HG03342 (cell line): Measurements from ENCODE around the gene ZNF92.
"Not testable (repeated sequence)": the region's sequence is repeated elsewhere in the genome, so short reads cannot be mapped to it uniquely, and the experiment has no call there.

Experiments used
- ATAC-seq: cut with Tn5 transposase; IDR thresholded peaks from one replicate; pipeline ENCODE4 v1.9.1; 2021; ENCODE audit warnings: mild to moderate bottlenecking, moderate library complexity; ENCODE audit not compliant: unreplicated experiment

The ZNF92 gene

DNA sequence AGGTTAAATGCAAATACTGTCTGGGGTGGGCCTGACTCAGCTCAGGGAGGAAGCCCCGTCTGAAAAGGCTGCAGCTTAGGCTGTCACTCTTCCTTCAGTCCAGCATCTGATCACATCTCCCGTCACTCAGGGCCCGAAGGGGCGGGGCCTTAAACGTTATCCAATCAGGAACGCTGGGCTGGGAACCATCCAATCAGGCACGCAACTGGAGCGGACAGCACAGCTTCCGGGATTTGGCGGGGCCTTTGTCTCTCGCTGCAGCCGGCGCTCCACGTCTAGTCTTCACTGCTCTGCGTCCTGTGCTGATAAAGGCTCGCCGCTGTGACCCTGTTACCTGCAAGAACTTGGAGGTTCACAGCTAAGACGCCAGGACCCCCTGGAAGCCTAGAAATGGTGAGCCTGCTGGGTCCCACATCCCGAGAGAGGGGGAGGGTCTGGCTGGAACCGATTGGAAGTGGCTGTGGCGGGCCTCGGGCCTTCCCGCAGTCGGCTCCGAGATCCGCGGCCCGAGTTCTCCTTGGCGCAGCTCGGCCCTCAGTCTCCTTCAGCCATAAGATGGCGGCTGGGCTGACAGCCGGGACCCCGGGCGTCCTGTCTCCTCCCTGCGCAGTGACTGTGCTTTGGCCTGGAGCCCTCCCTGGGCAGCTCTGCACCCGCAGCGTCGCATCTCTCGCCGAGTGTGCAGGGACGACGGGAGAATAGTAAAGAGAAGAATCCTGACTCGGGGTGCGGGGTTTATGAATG is at the start of gene ZNF92:
ZNF92 (plus strand) TSS at position 248 of the 744 bp plus-strand sequence; CDS start at position 391, 143 bp downstream.
- peak; percentile 100 for ATAC-seq

DNA sequence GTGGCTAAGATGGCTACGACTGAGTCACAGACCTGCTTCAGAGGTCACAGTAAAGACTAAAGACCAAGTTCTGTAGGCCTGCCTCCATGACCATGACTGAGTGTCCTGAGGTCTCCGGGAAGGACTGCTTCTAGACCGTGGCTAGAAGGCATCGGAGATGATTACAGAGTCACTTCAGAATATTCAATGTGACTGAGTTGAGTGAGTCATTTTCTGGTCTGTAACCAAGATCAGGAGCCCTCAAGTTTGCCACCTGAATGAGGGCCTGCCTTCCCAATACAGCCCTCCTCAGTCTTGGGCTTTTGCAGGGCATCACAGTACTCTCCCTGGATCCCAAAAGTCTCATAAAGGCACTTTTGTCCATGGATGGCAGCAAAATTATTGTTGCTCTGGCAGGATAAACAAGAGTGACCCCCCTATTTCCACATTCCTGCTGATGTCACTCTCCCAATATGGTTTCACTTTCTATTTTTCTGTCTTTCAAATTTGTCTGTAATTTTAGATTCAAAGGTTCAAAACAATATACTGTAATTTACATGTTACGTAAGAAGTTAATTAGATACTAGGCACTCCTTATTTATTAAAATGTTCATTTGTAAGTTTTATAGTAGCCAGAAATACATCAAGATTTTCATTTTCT is 47.7 kb upstream of the ZNF92 start:
- ATAC-seq: no peak

DNA sequence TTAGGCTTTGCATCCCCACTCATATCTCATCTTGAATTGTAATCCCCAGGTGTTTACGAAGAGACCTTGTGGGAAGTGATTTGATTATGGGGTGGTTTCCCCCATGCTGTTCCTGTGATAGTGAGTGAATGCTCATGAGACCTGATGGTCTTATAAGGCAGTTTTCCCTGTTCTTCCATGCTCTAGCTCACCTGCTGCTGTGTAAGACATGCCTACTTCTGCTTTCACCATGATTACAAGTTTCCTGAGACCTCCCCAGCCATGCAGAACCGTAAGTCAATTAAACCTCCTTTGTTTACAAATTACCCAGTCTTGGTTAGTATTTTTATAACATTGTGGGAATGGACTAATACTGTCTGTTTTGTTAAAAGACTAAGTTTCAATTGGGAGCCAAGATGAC is 35.3 kb upstream of the ZNF92 start:
- peak; percentile 56 for ATAC-seq

DNA sequence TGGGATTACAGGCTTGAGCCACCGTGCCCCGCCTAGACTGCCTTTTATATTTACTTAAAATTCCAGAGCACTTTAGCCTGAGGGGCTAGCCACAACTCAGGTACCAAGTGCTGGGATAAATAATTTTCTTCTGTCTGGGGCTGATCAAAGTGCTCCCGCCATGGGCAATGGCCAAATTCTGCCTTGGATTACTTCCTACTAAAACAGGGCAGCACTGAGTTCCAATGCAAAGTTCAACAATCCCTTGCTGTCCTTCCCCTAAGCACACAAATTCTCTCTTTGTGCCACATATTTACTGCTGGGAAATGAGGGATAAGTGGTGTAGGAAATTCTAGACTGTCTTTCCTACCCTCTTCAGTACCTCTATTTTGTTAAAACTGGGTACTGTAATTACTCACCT is 34.4 kb upstream of the ZNF92 start:
- ATAC-seq: no peak

DNA sequence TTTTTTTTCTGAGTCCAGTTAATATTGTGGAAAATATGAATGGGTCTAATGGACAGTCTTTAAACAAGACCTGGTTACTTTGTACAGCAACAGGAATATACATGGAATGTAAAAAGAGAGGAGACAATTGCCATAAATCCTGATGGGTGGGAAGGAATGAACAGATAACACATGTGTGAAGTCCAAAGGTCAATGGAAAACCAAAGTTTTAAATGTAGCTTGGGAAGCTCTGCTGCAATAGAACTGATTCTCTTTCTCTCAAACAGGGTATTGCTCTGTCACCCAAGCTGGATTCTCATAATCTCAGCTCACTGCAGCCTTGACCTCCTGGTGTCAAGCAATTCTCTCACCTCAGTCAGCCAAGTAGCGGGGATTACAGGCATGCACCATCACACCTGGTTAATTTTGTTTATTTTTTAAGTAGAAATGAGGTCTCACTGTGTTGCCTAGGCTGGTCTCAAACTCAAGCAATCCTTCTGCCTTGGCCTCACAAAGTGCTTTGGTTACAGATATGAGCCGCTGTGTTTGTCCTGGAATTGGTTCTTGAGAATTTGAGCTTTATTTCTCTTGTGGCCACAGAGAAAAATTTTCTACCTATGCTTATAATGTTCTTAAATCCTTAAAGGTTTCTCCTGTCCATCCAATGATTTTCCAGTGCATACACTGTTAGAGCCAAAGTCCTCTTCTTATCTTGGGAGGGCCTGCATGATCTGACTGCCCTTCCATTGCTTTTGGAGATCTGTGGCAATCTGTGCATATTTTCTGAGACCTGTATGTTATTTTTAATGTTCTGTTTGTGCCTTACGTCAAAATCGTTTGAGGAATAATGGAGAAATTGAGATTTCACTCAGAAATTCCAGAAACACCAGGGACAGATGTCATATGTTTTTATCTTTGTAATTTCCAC is 30.7 kb upstream of the ZNF92 start:
- no peak for ATAC-seq

DNA sequence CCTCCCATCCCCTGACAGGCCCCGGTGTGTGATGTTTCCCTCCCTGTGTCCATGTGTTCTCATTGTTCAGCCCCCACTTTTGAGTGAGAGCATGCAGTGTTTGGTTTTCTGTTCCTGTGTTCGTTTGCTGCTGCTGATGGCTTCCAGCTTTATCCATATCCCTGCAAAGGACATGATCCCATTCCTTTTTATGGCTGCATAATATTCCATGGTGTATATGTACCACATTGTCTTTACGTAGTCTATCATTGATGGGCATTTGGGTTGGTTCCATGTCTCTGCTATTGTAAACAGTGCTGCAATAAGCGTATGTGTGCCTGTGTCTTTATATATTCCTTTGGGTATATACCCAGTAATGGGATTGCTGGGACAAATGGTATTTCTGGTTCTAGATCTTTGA is 29.1 kb upstream of the ZNF92 start:
- not testable (repeated sequence) for ATAC-seq

DNA sequence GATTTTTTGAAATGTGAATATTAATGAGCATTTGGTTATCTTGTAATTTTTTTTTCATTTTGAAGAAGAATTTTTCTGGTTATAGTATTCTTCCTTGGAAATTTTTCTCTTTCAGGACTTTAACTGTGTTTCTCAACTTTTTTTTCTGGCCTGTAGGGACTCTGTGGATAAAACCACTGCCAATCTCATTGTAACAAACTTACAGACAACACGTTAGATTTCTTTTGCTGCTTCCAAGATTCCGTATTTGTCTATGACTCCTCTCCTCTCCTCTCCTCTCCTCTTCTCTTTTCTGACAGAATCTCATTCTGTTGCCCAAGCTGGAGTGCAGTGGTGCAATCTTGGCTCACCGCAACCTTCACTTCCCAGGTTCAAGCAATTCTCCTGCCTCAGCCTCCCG is 19.4 kb upstream of the ZNF92 start:
- ATAC-seq: no peak

DNA sequence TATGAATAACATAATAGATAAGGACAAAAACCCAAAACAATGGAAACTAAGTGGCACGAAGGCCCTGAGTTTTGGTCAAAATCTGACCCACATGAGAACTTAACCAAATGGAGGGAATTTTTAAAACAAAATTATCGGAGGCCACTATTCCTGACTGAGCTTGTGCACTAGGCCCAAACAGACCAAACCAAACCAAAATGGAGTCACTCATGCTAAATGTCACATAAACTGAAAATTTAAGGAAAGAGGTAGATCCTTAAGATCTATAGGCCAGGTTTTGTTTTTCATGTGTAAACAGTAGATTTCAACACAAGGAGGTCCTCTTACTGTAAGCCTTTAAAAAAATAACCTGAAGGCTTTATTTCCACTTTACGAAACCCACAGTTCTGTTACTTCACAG is 3.8 kb upstream of the ZNF92 start:
- no peak for ATAC-seq

DNA sequence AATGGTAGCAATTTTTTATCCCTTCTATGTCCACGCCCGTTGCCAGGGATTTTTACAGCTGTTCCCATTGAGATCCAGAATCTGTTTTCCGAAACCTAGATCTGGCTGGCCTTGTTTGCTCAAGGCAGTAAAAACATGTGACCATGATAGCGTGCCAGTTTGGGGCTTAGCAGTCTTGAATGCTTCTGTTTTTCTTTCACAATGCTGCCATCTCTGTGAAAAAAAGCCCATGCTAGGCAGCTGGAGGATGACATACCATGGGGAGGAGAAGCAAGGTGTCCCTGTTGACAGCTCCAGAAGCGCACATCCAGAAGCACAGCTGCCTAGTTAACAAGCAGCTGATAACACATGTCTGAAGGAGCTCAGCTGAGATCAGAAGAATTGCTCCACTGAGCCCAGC is 2.2 kb upstream of the ZNF92 start:
- no peak for ATAC-seq

DNA sequence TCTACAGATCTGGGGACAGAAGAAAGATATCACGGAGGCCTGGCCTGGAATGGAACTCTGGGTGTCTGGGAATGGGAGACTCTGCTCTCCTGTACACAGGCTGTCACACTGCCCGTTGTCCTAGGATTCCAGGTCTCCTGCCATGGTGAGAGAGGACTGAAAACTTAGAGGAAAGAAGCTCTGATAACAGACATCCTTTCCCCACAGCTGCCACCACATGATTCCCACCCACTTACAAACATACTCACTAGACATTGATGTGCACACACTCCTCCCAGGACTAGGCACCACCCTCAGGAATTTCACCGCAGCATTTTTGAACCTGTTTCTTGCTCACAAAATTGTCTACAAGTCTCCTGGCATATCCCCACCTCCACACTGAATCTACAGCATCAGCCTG is 5.7 kb downstream of the ZNF92 start:
- no peak for ATAC-seq

DNA sequence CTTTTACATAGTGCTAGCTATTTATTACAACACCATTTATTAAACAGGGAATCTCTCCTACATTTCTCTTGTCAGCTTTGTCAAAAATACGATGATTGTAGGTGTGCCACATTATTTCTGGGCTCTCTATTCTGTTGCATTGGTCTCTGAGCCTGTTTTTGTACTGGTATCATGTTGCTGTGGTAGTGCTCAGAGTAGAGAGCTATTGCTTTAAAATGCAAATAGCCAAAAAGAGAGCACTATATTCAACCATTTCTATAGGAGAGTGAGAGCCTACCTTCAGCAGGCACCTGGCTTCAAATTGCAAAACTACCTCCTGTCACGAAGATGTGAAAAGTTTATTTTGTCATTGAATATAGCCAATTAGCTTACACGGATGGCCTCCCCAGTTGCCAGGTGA is 8.1 kb downstream of the ZNF92 start:
- no peak for ATAC-seq

DNA sequence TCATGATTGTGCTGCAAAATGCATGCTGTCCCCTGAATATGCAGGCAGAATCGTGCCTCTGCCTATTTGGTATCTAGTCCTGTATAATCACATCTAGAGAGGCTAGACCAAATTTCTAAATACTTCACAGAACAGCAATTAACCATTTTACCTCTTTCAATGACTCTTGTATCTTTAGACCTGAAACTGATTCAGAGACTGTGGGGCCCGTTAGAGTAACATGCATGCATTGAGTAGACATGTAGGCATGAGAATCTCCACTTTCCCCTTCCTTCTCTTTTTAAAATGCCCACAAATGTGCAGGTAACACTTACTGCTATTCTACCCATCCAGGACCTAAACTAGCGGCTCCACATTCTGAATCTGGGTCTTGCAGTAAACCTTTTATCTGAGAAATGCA is 8.8 kb downstream of the ZNF92 start:
- no peak for ATAC-seq

DNA sequence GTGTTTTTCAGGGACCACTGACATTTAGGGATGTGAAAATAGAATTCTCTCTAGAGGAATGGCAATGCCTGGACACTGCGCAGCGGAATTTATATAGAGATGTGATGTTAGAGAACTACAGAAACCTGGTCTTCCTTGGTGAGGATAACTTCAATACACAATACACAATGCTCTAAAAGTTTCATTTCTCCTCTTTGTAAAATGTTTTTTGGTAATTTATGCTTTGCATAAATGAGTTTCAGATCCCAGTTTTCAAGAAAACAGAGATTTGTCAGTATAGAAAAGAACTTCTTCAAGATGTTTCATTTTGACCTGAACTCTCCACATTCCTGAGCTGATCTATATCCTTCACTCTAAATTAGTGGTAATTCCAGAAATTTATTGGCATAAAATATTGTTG is 14.2 kb downstream of the ZNF92 start:
- ATAC-seq: no peak

DNA sequence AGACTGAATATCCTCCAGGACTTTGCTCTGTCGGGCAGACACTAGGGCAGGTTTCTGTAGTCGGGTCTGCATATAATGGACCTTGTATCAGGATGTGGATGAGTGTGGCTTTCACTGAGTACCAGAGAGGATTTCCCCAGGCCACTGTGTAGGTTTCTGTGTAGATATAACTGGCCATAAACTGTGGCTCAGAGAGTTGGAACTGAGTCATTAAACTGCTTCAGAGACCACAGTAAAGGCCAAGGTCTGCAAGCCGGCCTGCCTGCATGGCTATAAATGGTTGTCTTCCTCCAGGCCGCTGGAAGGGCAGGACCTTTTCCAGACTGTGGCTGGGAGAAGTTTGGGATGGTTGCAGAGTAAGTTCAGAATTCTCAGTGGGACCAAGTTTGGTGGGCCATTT is 16.9 kb downstream of the ZNF92 start:
- ATAC-seq: peak; percentile 91

DNA sequence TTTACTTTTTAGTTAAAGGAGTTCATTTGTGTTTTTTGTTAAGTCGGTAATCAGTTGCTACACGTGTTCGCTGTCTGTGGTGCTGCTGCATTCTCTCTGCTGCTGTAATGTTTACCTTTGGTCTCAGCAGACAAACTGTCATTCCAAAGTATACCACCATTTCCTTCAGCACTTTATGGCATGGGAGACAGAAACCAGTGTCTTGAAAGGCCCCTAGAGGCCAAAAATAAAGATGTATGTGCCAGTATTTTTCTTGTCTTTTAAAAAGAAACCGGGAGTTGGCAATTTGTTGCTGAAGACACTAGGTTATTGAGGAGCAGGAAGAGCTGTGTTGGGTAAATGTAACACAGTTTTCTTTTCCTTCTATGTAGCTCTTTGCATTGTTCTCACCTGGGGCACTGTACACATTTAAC is 24.1 kb downstream of the ZNF92 start:
- no peak for ATAC-seq

DNA sequence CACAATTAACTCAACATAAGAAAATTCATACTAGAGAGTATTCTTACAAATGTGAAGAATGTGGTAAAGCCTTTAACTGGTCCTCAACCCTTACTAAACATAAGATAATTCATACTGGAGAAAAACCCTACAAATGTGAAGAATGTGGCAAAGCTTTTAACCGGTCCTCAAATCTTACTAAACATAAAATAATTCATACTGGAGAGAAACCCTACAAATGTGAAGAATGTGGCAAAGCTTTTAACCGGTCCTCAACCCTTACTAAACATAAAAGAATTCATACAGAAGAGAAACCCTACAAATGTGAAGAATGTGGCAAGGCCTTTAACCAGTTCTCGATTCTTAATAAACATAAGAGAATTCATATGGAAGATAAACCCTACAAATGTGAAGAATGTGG is 25.0 kb downstream of the ZNF92 start:
- not testable (repeated sequence) for ATAC-seq

DNA sequence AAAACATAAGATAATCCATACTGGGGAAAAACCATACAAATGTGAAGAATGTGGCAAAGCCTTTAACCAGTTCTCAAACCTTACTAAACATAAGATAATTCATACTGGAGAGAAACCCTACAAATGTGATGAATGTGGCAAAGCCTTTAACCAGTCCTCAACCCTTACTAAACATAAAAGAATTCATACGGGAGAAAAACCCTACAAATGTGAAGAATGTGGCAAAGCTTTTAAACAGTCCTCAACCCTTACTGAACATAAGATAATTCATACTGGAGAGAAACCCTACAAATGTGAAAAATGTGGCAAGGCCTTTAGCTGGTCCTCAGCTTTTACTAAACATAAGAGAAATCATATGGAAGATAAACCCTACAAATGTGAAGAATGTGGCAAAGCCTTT is 25.4 kb downstream of the ZNF92 start:
- not testable (repeated sequence) for ATAC-seq

DNA sequence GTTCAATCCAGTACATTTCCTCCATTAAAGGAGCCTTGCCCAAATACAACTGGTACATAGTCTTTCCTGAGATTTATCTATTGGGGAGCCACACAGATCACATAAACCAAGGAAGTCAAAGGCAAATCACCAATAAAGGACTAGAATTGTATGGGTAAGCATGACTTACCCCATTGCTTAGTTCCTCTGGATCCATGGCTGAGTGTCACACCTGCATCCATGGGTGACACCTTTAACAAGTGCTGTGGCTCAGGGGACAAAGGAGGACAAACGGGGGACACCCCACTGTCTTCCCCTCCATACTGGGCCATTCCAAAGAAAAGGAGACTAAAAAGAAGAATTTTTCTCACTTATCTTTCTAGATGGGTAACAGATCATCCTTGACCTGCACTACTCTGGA is 30.4 kb downstream of the ZNF92 start:
- no peak for ATAC-seq

DNA sequence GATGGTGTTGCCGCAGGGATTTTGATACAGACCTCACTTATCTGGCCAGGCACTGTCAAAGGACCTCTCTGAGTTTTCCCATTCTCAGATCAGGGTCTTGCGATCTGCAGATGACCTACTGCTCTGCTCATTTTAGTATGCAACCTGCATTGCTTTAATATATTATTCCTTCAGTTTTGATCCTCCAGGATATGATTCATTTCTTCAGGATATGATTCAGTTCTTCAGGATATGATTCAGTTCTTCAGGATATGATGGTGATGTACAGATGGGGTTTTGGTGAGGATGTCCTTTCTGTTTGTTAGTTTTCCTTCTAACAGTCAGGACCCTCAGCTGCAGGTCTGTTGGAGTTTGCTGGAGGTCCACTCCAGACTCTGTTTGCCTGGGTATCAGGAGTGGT is 33.1 kb downstream of the ZNF92 start:
- ATAC-seq: not testable (repeated sequence)

DNA sequence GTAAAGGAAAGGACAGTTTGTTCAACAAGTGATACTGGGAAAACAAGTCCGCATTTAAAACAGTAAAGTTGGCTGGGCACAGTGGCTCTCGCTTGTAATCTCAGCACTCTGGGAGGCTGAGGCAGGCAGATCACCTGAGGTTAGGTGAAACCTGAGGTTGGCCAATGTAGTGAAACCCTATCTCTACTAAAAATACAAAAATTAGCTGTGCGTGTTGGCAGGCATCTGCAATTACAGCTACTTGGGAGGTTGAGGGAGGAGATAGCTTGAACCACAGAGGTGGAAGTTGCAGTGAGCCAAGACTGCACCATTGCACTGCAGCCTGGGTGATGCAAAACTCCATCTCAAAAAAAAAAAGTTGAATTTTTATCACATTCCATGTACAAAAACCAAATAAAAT is 35.7 kb downstream of the ZNF92 start:
- ATAC-seq: no peak

DNA sequence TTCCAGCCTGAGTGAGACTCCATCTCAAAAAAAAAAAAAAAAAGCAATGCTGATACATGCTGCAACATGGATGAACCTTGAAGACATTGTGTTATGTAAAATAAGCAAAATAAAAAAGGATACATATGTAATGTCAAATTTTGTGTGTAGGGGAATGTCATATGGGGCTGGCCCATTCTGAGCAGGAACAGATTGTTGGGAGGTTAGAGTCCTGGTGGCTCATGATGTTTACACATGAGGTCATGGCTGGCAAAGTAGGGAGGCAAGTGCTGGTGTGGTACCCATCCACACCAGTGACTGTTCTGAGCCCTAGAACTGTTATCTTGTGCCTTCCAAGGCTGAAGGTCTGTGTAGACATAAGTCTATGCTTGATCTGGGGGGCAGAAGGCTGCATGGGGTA is 37.6 kb downstream of the ZNF92 start:
- ATAC-seq: no peak

DNA sequence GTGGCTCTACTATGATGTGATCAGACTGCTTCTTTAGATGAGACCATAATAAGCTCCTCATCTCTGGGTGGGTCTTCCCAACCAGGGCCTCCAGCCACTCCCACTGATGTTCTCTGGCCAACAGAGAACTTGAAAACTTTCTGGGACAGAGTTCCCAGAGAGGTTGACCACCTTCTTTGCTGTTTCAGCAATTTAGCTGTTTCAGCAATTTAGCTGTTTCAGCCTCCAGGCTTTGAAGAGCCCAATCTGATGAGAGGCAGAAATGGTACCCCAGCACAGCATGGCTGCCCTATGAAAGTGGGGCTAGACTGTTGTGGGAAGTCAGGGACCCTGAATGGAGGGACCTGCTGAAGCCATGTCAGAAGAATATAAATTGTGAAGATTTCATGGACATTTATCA is 49.0 kb downstream of the ZNF92 start:
- no peak for ATAC-seq
